Measurements from ENCODE around the gene MAML2. TPM values are rescaled to one million over a fixed set of nuclear protein-coding genes. Genes with fewer than 3 reads are reported as not detected.

Gene MAML2
- total and polyA plus RNA-seq, 2 of the 8 experiments (the other 6 are each of a cell fraction or from before 2014, with no cell fraction given) = 3.8 to 6.6 TPM

GRCh38 chr11:96205460-96205809 is 137.6 kb downstream of the MAML2 start (continued):
- TF ChIP-seq CHD7 (IDR thresholded peaks at IDR 0.05; ENCODE audit: insufficient replicate concordance, low read length) = no peak
